Activated B cell treated with CpG ODN at 0.5 μM for 24 hours (primary cell): ENCODE measurements around the gene PRKG1. TPM values are rescaled to one million over a fixed set of nuclear protein-coding genes. Genes with fewer than 3 reads are reported as not detected.
"Not testable (repeated sequence)": the region's sequence is repeated elsewhere in the genome, so short reads cannot be mapped to it uniquely, and the experiment has no call there.

Experiments
- ATAC-seq: fragments of 200-7000 bp; cut with Tn5 transposase; one replicate; pipeline ENCODE4 v1.10.0; 2021; ENCODE audit warnings: low read depth, mild to moderate bottlenecking, moderate library complexity
- CTCF ChIA-PET: fragments of 350-600 bp; sonication (Branson Sonifier 250); formaldehyde crosslinking; loops from one replicate; lab custom pipeline; 2021; ENCODE audit warnings: antibody characterized with exemption; lab: Charles Lee
- POLR2A ChIA-PET: fragments of 350-600 bp; sonication (Branson Sonifier 250); formaldehyde crosslinking; loops from one replicate; lab custom pipeline; 2021; ENCODE audit warnings: antibody characterized with exemption; lab: Charles Lee
- DNase-seq: peaks from one replicate; pipeline ENCODE4 v3.0.0; 2022
- H3K27ac Mint-ChIP-seq: one replicate; pipeline ENCODE4 v1.8.0; 2020; ENCODE audit warnings: mixed read lengths
- H3K27me3 Mint-ChIP-seq: one replicate; pipeline ENCODE4 v1.8.0; 2021; ENCODE audit warnings: mixed read lengths
- H3K36me3 Mint-ChIP-seq: one replicate; pipeline ENCODE4 v1.8.0; 2021; ENCODE audit warnings: low read depth, mixed read lengths
- H3K4me1 Mint-ChIP-seq: one replicate; pipeline ENCODE4 v1.8.0; 2021; ENCODE audit warnings: mixed read lengths
- H3K4me3 Mint-ChIP-seq: one replicate; pipeline ENCODE4 v1.8.0; 2020; ENCODE audit warnings: mild to moderate bottlenecking, mixed read lengths
- H3K9me3 Mint-ChIP-seq: one replicate; pipeline ENCODE4 v1.8.0; 2020; ENCODE audit warnings: mixed read lengths
- intact Hi-C: fragments of 100-400 bp; cut with micrococcal nuclease; formaldehyde crosslinking; loops from one replicate; pipeline ENCODE4 v1.15.1; 2024
- total RNA-seq: library from RNA; stranded (reverse); gene quantifications from 2 replicates; pipeline ENCODE4 v1.2.3, GENCODE V29; 2022
- TF ChIP-seq, protein P1 (sequence below): fragments of 200-600 bp; IDR thresholded peaks from one replicate; pipeline ENCODE4 v1.8.0; 2022; ENCODE audit warnings: antibody characterized with exemption, mild to moderate bottlenecking

PRKG1 gene
- total RNA-seq, 1 donor from 2014 or later = not detected

DNA sequence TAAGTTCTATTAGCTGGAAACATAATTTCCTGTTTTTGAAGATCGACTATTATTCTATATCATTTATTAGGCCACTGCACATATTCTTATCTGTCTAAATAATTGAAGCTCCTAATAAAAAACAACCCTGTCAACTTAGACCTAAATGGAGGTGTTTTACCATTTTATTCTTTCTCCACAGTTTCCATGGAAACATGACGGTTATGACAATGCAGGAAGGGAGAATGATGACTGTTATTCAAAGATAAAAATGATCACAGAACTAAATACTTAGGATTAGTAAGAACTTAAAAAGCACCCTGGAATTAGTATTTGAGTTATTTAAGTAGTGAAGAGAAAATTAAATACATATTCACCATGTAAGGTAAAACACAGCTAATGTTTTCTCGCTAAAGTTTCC lies 1119.9 kb downstream of the PRKG1 start:
- ChIA-PET CTCF (no interaction called here), POLR2A (no interaction called here)
- intact Hi-C loops = no loop called here
- DNase-seq (no peak), ATAC-seq (no peak)
- TF ChIP-seq, protein P1, sequence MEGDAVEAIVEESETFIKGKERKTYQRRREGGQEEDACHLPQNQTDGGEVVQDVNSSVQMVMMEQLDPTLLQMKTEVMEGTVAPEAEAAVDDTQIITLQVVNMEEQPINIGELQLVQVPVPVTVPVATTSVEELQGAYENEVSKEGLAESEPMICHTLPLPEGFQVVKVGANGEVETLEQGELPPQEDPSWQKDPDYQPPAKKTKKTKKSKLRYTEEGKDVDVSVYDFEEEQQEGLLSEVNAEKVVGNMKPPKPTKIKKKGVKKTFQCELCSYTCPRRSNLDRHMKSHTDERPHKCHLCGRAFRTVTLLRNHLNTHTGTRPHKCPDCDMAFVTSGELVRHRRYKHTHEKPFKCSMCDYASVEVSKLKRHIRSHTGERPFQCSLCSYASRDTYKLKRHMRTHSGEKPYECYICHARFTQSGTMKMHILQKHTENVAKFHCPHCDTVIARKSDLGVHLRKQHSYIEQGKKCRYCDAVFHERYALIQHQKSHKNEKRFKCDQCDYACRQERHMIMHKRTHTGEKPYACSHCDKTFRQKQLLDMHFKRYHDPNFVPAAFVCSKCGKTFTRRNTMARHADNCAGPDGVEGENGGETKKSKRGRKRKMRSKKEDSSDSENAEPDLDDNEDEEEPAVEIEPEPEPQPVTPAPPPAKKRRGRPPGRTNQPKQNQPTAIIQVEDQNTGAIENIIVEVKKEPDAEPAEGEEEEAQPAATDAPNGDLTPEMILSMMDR = no peak
- no peak overlapping the region for H3K4me3 Mint-ChIP-seq
- no peaks in the 10 kb centered on the region for H3K27me3 Mint-ChIP-seq
- H3K27ac Mint-ChIP-seq = no peak overlapping the region
- H3K9me3 Mint-ChIP-seq = no peaks in the 10 kb centered on the region
- no peaks in the 10 kb centered on the region for H3K4me1 Mint-ChIP-seq
- H3K36me3 Mint-ChIP-seq = no peaks in the 10 kb centered on the region

DNA sequence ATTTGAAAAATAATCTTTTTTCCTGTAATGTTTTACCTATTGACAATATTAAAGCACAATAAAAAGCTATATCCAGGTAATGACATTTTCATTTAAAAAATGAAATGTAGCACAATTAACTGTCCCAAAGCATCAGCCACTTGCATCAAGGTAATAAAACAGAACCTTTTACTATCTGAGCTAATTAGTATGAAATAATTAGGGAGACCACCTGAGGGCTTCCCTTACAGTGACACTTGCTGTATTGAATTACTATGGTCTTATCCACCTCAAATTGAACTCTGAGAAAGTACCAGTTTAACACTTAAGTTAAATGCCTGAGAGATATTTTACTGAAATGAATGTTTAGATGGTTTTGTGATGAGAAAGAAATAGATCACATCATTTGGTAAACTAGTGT lies 1120.4 kb downstream of the PRKG1 start:
- Mint-ChIP-seq H3K27ac (no peak overlapping the region), H3K36me3 (no peaks in the 10 kb centered on the region), H3K27me3 (no peaks in the 10 kb centered on the region), H3K9me3 (no peaks in the 10 kb centered on the region), H3K4me3 (no peak overlapping the region), H3K4me1 (no peaks in the 10 kb centered on the region)
- POLR2A ChIA-PET = no interaction called here
- ATAC-seq = no peak
- TF ChIP-seq, protein P1 = no peak
- intact Hi-C loops = no loop called here
- CTCF ChIA-PET = no interaction called here
- DNase-seq = no peak

DNA sequence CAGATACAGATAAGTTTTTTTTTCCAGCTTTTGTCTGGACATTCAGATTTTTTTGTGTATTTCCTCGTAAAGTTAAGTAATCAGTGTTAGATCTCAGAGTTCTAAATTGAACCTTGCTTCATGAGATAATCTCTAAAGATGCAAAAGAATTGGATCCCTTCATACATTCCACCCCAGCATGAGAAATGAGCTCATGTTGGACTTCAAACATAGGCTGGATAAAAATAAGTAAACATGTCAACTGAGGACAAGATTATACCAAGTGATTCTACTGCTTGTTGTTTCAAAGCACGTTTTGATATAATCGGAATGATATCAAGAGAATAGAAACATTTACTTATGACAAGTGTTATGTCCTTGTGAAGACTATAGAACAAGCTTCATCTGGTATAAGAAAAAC lies 1122.8 kb downstream of the PRKG1 start:
- ChIA-PET POLR2A (no interaction called here), CTCF (no interaction called here)

DNA sequence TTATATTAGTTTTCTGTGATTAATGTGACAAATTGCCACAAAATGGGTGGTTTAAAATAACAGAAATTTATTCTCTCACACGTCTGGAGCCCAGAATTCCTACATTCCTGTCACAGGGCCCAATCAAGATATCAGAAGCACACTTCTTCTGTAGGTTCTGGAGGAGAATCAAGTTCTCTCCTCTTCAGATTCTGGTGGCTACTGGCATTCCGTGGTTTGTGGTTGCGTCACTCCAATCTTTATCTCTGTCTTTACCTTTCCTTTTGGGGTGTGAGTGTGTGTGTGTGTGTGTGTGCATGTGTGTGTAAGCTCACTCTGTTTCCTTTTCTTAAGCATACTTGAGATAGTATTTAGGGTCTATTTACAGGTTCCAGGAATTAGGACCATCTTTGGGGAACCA lies 1124.3 kb downstream of the PRKG1 start:
- ChIA-PET POLR2A (no interaction called here), CTCF (no interaction called here)
- no peaks in the 10 kb centered on the region for H3K9me3 Mint-ChIP-seq
- intact Hi-C loops = no loop called here
- no peaks in the 10 kb centered on the region for H3K4me1 Mint-ChIP-seq
- H3K4me3 Mint-ChIP-seq = no peak overlapping the region
- TF ChIP-seq, protein P1 = no peak
- no peaks in the 10 kb centered on the region for H3K36me3 Mint-ChIP-seq
- ATAC-seq (no peak), DNase-seq (no peak)
- no peak overlapping the region for H3K27ac Mint-ChIP-seq
- H3K27me3 Mint-ChIP-seq = no peaks in the 10 kb centered on the region

More for the DNA sequence above, 1122.8 kb downstream of the PRKG1 start:
- DNase-seq (no peak), ATAC-seq (no peak)
- intact Hi-C loops = no loop called here
- Mint-ChIP-seq H3K4me3 (no peak overlapping the region), H3K4me1 (no peaks in the 10 kb centered on the region), H3K9me3 (no peaks in the 10 kb centered on the region), H3K27ac (no peak overlapping the region), H3K27me3 (no peaks in the 10 kb centered on the region), H3K36me3 (no peaks in the 10 kb centered on the region)
- TF ChIP-seq, protein P1 = no peak

DNA sequence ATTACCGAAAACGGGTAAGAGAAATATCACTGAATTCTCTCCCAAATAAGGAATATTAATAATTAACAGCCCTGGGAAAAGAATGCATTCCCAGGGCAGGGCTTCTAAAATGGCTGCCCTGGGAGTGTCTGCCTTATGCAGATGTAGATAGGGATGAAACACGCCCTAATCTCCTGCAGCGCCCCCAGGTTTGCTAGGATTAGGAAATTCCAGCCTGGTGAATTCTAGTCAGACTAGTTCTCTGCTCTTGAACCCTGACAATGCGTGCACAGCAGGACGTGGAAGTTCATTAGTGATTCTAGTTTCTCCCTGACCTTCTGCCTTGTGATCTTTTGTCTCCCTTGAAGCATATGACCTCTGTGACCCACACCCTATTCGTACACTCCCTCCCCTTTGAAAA lies 1130.6 kb downstream of the PRKG1 start:
- CTCF ChIA-PET, POLR2A ChIA-PET, H3K4me1 Mint-ChIP-seq, H3K9me3 Mint-ChIP-seq, H3K36me3 Mint-ChIP-seq, DNase-seq, H3K27ac Mint-ChIP-seq, intact Hi-C loops, ATAC-seq, H3K4me3 Mint-ChIP-seq: not testable (repeated sequence)
- peaks cover 10% of the 10 kb centered on the region for H3K27me3 Mint-ChIP-seq

DNA sequence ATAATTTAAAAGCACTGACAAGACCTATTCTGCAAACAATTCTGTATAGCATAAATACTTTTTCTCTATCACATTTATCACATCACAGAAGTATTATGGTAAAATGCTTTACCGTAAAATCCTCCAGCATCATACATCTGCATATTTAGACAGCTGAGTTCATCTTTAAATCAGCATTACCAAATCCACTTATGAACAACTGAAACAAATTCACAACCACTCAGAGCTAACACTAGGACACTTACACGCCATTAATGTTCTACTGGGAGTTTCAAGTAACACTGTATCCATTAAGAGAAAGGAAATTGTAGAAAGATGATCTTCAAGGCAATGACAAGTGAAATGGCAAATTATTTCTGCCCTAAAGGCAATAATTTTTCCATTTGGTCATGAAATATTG lies 1134.1 kb downstream of the PRKG1 start:
- Mint-ChIP-seq H3K4me1 (no peaks in the 10 kb centered on the region), H3K9me3 (no peaks in the 10 kb centered on the region), H3K4me3 (no peak overlapping the region), H3K27me3 (peaks cover 10% of the 10 kb centered on the region), H3K36me3 (no peaks in the 10 kb centered on the region), H3K27ac (no peak overlapping the region)
- ATAC-seq (no peak), DNase-seq (no peak)
- ChIA-PET CTCF (no interaction called here), POLR2A (no interaction called here)
- TF ChIP-seq, protein P1 = no peak
- intact Hi-C loops = no loop called here
